Measurements from ENCODE around the gene CPED1. TPM values are rescaled to one million over a fixed set of nuclear protein-coding genes. Genes with fewer than 3 reads are reported as not detected.

The CPED1 gene
- total and polyA plus RNA-seq, 7 experiments from 2014 or later = 0.10 to 4.5 (median 0.40) TPM; not detected in 2

GRCh38 chr7:121101621-121102020 lies 113.1 kb downstream of the CPED1 start:
- Histone ChIP-seq H3K27ac (ENCODE audit: low read depth, low read length) (no peak overlapping the region), H3K4me1 (ENCODE audit: control insufficient read depth in 2 of 2, insufficient read depth in 2 of 2, low read length in 2 of 2) (no peaks in the 10 kb centered on the region), H3K9me3 (ENCODE audit: control insufficient read depth in 2 of 3, low read length in 3 of 3) (no peaks in the 10 kb centered on the region), H3K36me3 (ENCODE audit: control insufficient read depth in 2 of 3, insufficient read depth in 3 of 3, low read length in 3 of 3) (no peaks in the 10 kb centered on the region), H3K4me3 (ENCODE audit: low read length) (no peak overlapping the region), H3K27me3 (ENCODE audit: control insufficient read depth in 2 of 2, insufficient read depth in 2 of 2, low read length in 2 of 2) (no peaks in the 10 kb centered on the region)
- no peak for ATAC-seq
- no peak overlapping the region for H3K4me3 Mint-ChIP-seq
- H3K4me1 Mint-ChIP-seq = no peaks in the 10 kb centered on the region
- H3K9me3 Mint-ChIP-seq = no peaks in the 10 kb centered on the region
- H3K36me3 Mint-ChIP-seq = no peaks in the 10 kb centered on the region
- peaks cover 0 to 20% (median 5%) of the 10 kb centered on the region in 5 donors for H3K27me3 Mint-ChIP-seq
- POLR2A ChIA-PET = no interaction called here
- no peak for DNase-seq
- CTCF ChIA-PET = no interaction called here
- intact Hi-C loops (cut with micrococcal nuclease) = loop anchor here in 1 of 2 donors (10.0 kb wide), 1 partner anchor 443 kb away; no protein-coding TSS in a partner anchor
- H3K27ac Mint-ChIP-seq = no peak overlapping the region

- CTCF ChIA-PET = no interaction called here
- POLR2A ChIA-PET = no interaction called here
- no peaks in the 10 kb centered on the region for H3K9me3 Mint-ChIP-seq
- Histone ChIP-seq H3K9me3 (ENCODE audit: control insufficient read depth in 2 of 3, low read length in 3 of 3) (no peaks in the 10 kb centered on the region), H3K4me3 (ENCODE audit: low read length) (no peak overlapping the region), H3K4me1 (ENCODE audit: control insufficient read depth in 2 of 2, insufficient read depth in 2 of 2, low read length in 2 of 2) (no peaks in the 10 kb centered on the region), H3K27ac (ENCODE audit: low read depth, low read length) (no peak overlapping the region), H3K36me3 (ENCODE audit: control insufficient read depth in 2 of 3, insufficient read depth in 3 of 3, low read length in 3 of 3) (no peaks in the 10 kb centered on the region), H3K27me3 (ENCODE audit: control insufficient read depth in 2 of 2, insufficient read depth in 2 of 2, low read length in 2 of 2) (no peaks in the 10 kb centered on the region)
- H3K36me3 Mint-ChIP-seq = no peaks in the 10 kb centered on the region
- no peaks in the 10 kb centered on the region for H3K4me1 Mint-ChIP-seq
- ATAC-seq = no peak
- H3K4me3 Mint-ChIP-seq = no peak overlapping the region
- peaks cover 0 to 16% (median 5%) of the 10 kb centered on the region in 5 donors for H3K27me3 Mint-ChIP-seq
- no peak overlapping the region for H3K27ac Mint-ChIP-seq
- intact Hi-C loops (cut with micrococcal nuclease) = loop anchor here in 1 of 2 donors (10.0 kb wide), 1 partner anchor 442 kb away; no protein-coding TSS in a partner anchor
- DNase-seq = no peak
These were observed 114.1 kb downstream of the CPED1 start for GRCh38 chr7:121102619-121103018.

- CTCF ChIA-PET = no interaction called here
- Histone ChIP-seq H3K9me3 (ENCODE audit: control insufficient read depth in 2 of 3, low read length in 3 of 3) (no peaks in the 10 kb centered on the region), H3K4me1 (ENCODE audit: control insufficient read depth in 2 of 2, insufficient read depth in 2 of 2, low read length in 2 of 2) (no peaks in the 10 kb centered on the region), H3K27me3 (ENCODE audit: control insufficient read depth in 2 of 2, insufficient read depth in 2 of 2, low read length in 2 of 2) (no peaks in the 10 kb centered on the region), H3K27ac (ENCODE audit: low read depth, low read length) (no peak overlapping the region), H3K36me3 (ENCODE audit: control insufficient read depth in 2 of 3, insufficient read depth in 3 of 3, low read length in 3 of 3) (no peaks in the 10 kb centered on the region), H3K4me3 (ENCODE audit: low read length) (no peak overlapping the region)
- intact Hi-C loops (cut with micrococcal nuclease) = loop anchor here in 1 of 2 donors (10.0 kb wide), 1 partner anchor 442 kb away; no protein-coding TSS in a partner anchor
- no peaks in the 10 kb centered on the region for H3K4me1 Mint-ChIP-seq
- POLR2A ChIA-PET = no interaction called here
- no peaks in the 10 kb centered on the region for H3K36me3 Mint-ChIP-seq
- H3K4me3 Mint-ChIP-seq = no peak overlapping the region
- ATAC-seq = no peak
- H3K27ac Mint-ChIP-seq = no peak overlapping the region
- H3K27me3 Mint-ChIP-seq = peaks cover 0 to 15% (median 5%) of the 10 kb centered on the region in 5 donors
- no peaks in the 10 kb centered on the region for H3K9me3 Mint-ChIP-seq
- no peak for DNase-seq
These were observed 114.6 kb downstream of the CPED1 start for GRCh38 chr7:121103086-121103485.

- no peak overlapping the region for H3K27ac Mint-ChIP-seq
- H3K27me3 ChIP-seq (ENCODE audit: control insufficient read depth in 2 of 2, insufficient read depth in 2 of 2, low read length in 2 of 2) = no peaks in the 10 kb centered on the region
- DNase-seq = no peak
- no peaks in the 10 kb centered on the region for H3K4me1 Mint-ChIP-seq
- no peaks in the 10 kb centered on the region for H3K36me3 ChIP-seq (ENCODE audit: control insufficient read depth in 2 of 3, insufficient read depth in 3 of 3, low read length in 3 of 3)
- POLR2A ChIA-PET = no interaction called here
- peaks cover 0 to 15% (median 5%) of the 10 kb centered on the region in 5 donors for H3K27me3 Mint-ChIP-seq
- no peak for ATAC-seq
- no peak overlapping the region for H3K4me3 Mint-ChIP-seq
- CTCF ChIA-PET = no interaction called here
- H3K4me1 ChIP-seq (ENCODE audit: control insufficient read depth in 2 of 2, insufficient read depth in 2 of 2, low read length in 2 of 2) = no peaks in the 10 kb centered on the region
- H3K36me3 Mint-ChIP-seq = no peaks in the 10 kb centered on the region
- no peak overlapping the region for H3K4me3 ChIP-seq (ENCODE audit: low read length)
- H3K9me3 ChIP-seq (ENCODE audit: control insufficient read depth in 2 of 3, low read length in 3 of 3) = no peaks in the 10 kb centered on the region
- intact Hi-C loops (cut with micrococcal nuclease) = loop anchor here in 1 of 2 donors (10.0 kb wide), 1 partner anchor 441 kb away; no protein-coding TSS in a partner anchor
- H3K27ac ChIP-seq (ENCODE audit: low read depth, low read length) = no peak overlapping the region
- H3K9me3 Mint-ChIP-seq = no peaks in the 10 kb centered on the region
These were observed 115.1 kb downstream of the CPED1 start for GRCh38 chr7:121103579-121103978.

GRCh38 chr7:121105262-121105661 lies 116.8 kb downstream of the CPED1 start:
- Mint-ChIP-seq H3K4me3 (no peak overlapping the region), H3K4me1 (no peaks in the 10 kb centered on the region), H3K9me3 (no peaks in the 10 kb centered on the region), H3K27me3 (peaks cover 0 to 20% (median 5%) of the 10 kb centered on the region in 5 donors), H3K27ac (no peak overlapping the region), H3K36me3 (no peaks in the 10 kb centered on the region)
- ChIA-PET CTCF (interaction anchor here (0.6 kb wide), 1 partner anchor 81 kb away, joined by 3 read pairs; no protein-coding TSS in a partner anchor), POLR2A (no interaction called here)
- Histone ChIP-seq H3K27ac (ENCODE audit: low read depth, low read length) (no peak overlapping the region), H3K4me3 (ENCODE audit: low read length) (no peak overlapping the region), H3K27me3 (ENCODE audit: control insufficient read depth in 2 of 2, insufficient read depth in 2 of 2, low read length in 2 of 2) (no peaks in the 10 kb centered on the region), H3K9me3 (ENCODE audit: control insufficient read depth in 2 of 3, low read length in 3 of 3) (no peaks in the 10 kb centered on the region), H3K36me3 (ENCODE audit: control insufficient read depth in 2 of 3, insufficient read depth in 3 of 3, low read length in 3 of 3) (no peaks in the 10 kb centered on the region), H3K4me1 (ENCODE audit: control insufficient read depth in 2 of 2, insufficient read depth in 2 of 2, low read length in 2 of 2) (no peaks in the 10 kb centered on the region)
- intact Hi-C loops (cut with micrococcal nuclease) = loop anchor here in 1 of 2 donors (10.0 kb wide), 1 partner anchor 440 kb away; no protein-coding TSS in a partner anchor
- no peak for ATAC-seq
- no peak for DNase-seq

- ChIA-PET POLR2A (no interaction called here), CTCF (interaction anchor here (0.7 to 1.6 kb wide), 8 partner anchors 8 to 440 kb away, joined by 3 to 11 read pairs (median 4); no protein-coding TSS in a partner anchor)
- Mint-ChIP-seq H3K4me1 (no peaks in the 10 kb centered on the region), H3K36me3 (no peaks in the 10 kb centered on the region), H3K4me3 (no peak overlapping the region), H3K27me3 (peaks cover 0 to 27% (median 5%) of the 10 kb centered on the region in 5 donors), H3K9me3 (no peaks in the 10 kb centered on the region), H3K27ac (no peak overlapping the region)
- H3K27ac ChIP-seq (ENCODE audit: low read depth, low read length) = no peak overlapping the region
- H3K4me3 ChIP-seq (ENCODE audit: low read length) = no peak overlapping the region
- ATAC-seq = peak; percentile 83
- no peaks in the 10 kb centered on the region for H3K27me3 ChIP-seq (ENCODE audit: control insufficient read depth in 2 of 2, insufficient read depth in 2 of 2, low read length in 2 of 2)
- no peaks in the 10 kb centered on the region for H3K9me3 ChIP-seq (ENCODE audit: control insufficient read depth in 2 of 3, low read length in 3 of 3)
- H3K36me3 ChIP-seq (ENCODE audit: control insufficient read depth in 2 of 3, insufficient read depth in 3 of 3, low read length in 3 of 3) = no peaks in the 10 kb centered on the region
- peak in 7 of 9 donors; percentile 26 to 59 (median 54) for DNase-seq
- intact Hi-C loops (cut with micrococcal nuclease) = loop anchor here (1.0 to 10.0 kb wide), 6 partner anchors 27 to 437 kb away; no protein-coding TSS in a partner anchor
- no peaks in the 10 kb centered on the region for H3K4me1 ChIP-seq (ENCODE audit: control insufficient read depth in 2 of 2, insufficient read depth in 2 of 2, low read length in 2 of 2)
These were observed 119.5 kb downstream of the CPED1 start for GRCh38 chr7:121107923-121108498.

- Mint-ChIP-seq H3K27me3 (peaks cover 0 to 27% (median 5%) of the 10 kb centered on the region in 5 donors), H3K9me3 (no peaks in the 10 kb centered on the region), H3K36me3 (no peaks in the 10 kb centered on the region), H3K4me1 (no peaks in the 10 kb centered on the region), H3K4me3 (no peak overlapping the region), H3K27ac (no peak overlapping the region)
- intact Hi-C loops (cut with micrococcal nuclease) = loop anchor here in 1 of 2 donors (2.0 to 10.0 kb wide), 2 partner anchors 302 to 436 kb away; no protein-coding TSS in a partner anchor
- no peaks in the 10 kb centered on the region for H3K36me3 ChIP-seq (ENCODE audit: control insufficient read depth in 2 of 3, insufficient read depth in 3 of 3, low read length in 3 of 3)
- no peaks in the 10 kb centered on the region for H3K27me3 ChIP-seq (ENCODE audit: control insufficient read depth in 2 of 2, insufficient read depth in 2 of 2, low read length in 2 of 2)
- DNase-seq = no peak
- no peak for ATAC-seq
- H3K9me3 ChIP-seq (ENCODE audit: control insufficient read depth in 2 of 3, low read length in 3 of 3) = no peaks in the 10 kb centered on the region
- CTCF ChIA-PET = interaction anchor here (1.3 to 1.6 kb wide), 3 partner anchors 9 to 439 kb away, joined by 4 read pairs; no protein-coding TSS in a partner anchor
- no peak overlapping the region for H3K27ac ChIP-seq (ENCODE audit: low read depth, low read length)
- H3K4me1 ChIP-seq (ENCODE audit: control insufficient read depth in 2 of 2, insufficient read depth in 2 of 2, low read length in 2 of 2) = no peaks in the 10 kb centered on the region
- no peak overlapping the region for H3K4me3 ChIP-seq (ENCODE audit: low read length)
- POLR2A ChIA-PET = no interaction called here
These were observed 120.6 kb downstream of the CPED1 start for GRCh38 chr7:121109145-121109544.
